ENCODE measurements around the gene FAM193A. TPM values are rescaled to one million over a fixed set of nuclear protein-coding genes. Genes with fewer than 3 reads are reported as not detected.
"Not testable (repeated sequence)": the region's sequence is repeated elsewhere in the genome, so short reads cannot be mapped to it uniquely, and the experiment has no call there.

Gene FAM193A
- total RNA-seq, 4 donors from 2014 or later, result 16.7 to 18.9 (median 18.0) TPM

DNA sequence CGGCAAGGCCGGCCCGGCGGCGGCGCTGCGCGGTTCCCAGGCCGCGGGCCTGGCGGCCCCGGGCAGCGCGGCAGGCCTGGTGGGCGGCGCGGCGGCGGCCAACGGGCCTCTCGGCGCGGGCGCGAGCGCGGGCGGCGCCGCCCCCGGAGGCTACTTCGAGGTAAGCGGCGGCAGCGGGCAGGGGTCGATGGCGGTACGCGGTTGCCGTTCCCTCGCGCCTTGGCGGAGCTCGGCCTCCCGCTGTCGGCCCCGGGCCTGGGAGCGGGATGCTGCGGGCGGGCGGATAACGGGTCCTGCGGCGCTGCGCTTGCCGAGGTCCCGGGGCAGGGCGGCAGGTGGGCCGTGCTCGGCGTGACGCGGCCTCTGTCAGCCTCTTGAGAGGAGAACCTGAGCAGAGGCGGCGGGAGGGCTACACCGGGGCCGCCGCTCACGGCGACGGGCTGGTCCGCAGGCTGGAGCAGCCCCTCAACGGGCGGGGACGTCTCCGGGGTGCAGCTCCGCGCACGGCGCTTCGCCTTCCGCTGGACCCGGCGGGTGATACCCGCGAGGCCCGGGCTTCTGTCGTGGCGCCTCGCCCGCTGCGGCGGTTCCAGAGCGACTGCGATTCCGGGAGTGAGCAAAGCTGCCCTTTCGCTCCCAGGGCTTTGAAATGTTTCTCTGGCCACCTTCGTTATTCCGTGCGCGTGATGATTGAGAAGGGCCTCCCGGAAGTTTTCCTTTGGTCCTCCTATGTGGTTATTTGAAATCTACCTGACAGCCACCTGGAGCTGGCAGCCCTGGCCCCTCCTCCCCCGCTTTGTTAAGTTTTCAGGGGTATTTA, 774 bp downstream of the FAM193A start:
- intact Hi-C loops (cut with DNase I; ENCODE audit: low total_unique reads) (loop anchor here (1.0 to 10.0 kb wide), 5 partner anchors 60 to 328 kb away; partner anchors contain the start of genes CFAP99 and ZFYVE28), in situ Hi-C loops (cut with MboI; ENCODE audit: low sequenced_read_pairs in 4 of 4) (no loop called here)
- Histone ChIP-seq H3K4me3 (peak overlapping the region; percentile 67 to 99 (median 78)), H3K27ac (peak overlapping the region; percentile 87 to 96 (median 90)), H3K9me3 (no peaks in the 10 kb centered on the region), H3K27me3 (no peaks in the 10 kb centered on the region), H3K4me1 (peaks cover 25 to 34% of the 10 kb centered on the region in 2 donors), H3K36me3 (no peaks in the 10 kb centered on the region)
- TF ChIP-seq POLR2A (IDR thresholded peaks at IDR 0.05), result peak; percentile 43 to 60
- TF ChIP-seq, protein P1, sequence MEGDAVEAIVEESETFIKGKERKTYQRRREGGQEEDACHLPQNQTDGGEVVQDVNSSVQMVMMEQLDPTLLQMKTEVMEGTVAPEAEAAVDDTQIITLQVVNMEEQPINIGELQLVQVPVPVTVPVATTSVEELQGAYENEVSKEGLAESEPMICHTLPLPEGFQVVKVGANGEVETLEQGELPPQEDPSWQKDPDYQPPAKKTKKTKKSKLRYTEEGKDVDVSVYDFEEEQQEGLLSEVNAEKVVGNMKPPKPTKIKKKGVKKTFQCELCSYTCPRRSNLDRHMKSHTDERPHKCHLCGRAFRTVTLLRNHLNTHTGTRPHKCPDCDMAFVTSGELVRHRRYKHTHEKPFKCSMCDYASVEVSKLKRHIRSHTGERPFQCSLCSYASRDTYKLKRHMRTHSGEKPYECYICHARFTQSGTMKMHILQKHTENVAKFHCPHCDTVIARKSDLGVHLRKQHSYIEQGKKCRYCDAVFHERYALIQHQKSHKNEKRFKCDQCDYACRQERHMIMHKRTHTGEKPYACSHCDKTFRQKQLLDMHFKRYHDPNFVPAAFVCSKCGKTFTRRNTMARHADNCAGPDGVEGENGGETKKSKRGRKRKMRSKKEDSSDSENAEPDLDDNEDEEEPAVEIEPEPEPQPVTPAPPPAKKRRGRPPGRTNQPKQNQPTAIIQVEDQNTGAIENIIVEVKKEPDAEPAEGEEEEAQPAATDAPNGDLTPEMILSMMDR (IDR thresholded peaks at IDR 0.05 in 4 of 5, conservative IDR thresholded peaks at IDR 0.05 in 1 of 5), result no peak
- ATAC-seq (peak; percentile 47 to 48), DNase-seq (peak; percentile 14 to 46)

- H3K27me3 ChIP-seq; H3K9me3 ChIP-seq; H3K27ac ChIP-seq; DNase-seq; intact Hi-C loops (cut with DNase I; ENCODE audit: low total_unique reads); H3K36me3 ChIP-seq; ATAC-seq; in situ Hi-C loops (cut with MboI; ENCODE audit: low sequenced_read_pairs in 4 of 4); H3K4me3 ChIP-seq: not testable (repeated sequence)
- peaks cover 10 to 25% of the 10 kb centered on the region in 2 donors for H3K4me1 ChIP-seq
Measured at GRCh38 chr4:2543580-2544191, 7.2 kb downstream of the FAM193A start.

DNA sequence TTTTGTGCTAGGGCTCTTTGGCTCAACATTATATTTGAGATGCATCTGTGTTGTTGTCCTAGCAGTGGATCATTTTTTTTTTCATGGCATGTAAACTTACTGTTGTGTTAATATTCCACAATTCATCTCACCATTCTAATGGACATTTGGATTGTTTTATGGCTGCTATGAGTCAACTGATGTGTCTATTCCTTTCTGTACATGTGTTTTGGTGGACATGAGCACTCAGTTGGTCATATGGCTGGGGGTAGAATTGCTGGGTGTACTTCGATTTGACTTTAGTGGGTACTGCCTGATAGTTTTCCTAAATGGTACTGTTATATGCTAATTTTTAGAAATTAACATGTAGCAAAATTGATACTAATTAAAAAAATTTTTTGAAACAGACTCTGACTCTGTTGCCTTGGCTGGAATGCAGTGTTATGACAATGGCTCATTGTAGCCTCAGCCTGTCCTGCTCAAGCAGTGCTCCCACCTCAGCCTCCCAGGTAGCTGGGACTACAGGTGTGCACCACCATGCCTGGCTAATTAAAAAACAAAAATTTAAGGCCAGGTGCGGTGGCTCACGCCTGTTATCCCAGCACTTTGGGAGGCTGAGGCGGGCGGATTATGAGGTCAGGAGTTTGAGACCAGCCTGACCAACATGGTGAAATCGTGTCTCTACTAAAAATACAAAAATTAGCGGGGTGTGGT, 9.0 kb downstream of the FAM193A start:
- Histone ChIP-seq H3K4me3 (no peak overlapping the region), H3K27me3 (no peaks in the 10 kb centered on the region), H3K4me1 (peaks cover 0 to 7% of the 10 kb centered on the region in 2 donors), H3K36me3 (no peaks in the 10 kb centered on the region), H3K9me3 (no peaks in the 10 kb centered on the region), H3K27ac (no peak overlapping the region)
- TF ChIP-seq POLR2A (IDR thresholded peaks at IDR 0.05), result no peak
- TF ChIP-seq, protein P1 (IDR thresholded peaks at IDR 0.05 in 4 of 5, conservative IDR thresholded peaks at IDR 0.05 in 1 of 5), result no peak
- intact Hi-C loops (cut with DNase I; ENCODE audit: low total_unique reads), result no loop called here
- no peak for ATAC-seq
- in situ Hi-C loops (cut with MboI; ENCODE audit: low sequenced_read_pairs in 4 of 4), result no loop called here
- no peak for DNase-seq

DNA sequence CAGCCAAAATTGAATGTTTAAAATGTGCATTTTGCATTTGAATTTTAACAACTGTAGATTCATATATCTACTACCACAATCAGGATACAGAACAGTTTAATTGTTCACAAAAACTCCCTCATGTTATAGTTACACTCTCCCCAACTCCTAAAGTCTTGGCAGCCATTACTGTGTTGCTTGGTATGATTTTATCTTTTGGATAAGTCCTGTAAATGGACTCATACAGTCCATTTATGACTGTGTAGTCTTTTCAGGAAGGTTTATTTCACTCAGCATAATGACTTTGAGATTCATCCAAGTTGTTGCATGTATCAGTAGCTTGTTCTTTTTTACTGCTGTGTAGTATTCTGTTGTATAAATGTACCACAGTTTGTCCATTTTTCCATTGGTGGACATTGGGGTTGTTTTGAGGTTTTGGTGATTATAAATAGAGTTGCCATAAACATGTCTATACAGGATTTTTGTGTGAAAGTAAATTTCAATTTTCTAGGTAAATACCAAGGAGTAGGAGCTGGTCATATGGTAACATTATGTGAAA, 9.9 kb downstream of the FAM193A start:
- no peak for ATAC-seq
- Histone ChIP-seq H3K27me3 (no peaks in the 10 kb centered on the region), H3K4me1 (peaks cover 0 to 7% of the 10 kb centered on the region in 2 donors), H3K4me3 (no peak overlapping the region), H3K36me3 (no peaks in the 10 kb centered on the region), H3K9me3 (no peaks in the 10 kb centered on the region), H3K27ac (no peak overlapping the region)
- intact Hi-C loops (cut with DNase I; ENCODE audit: low total_unique reads) (no loop called here), in situ Hi-C loops (cut with MboI; ENCODE audit: low sequenced_read_pairs in 4 of 4) (no loop called here)
- TF ChIP-seq, protein P1 (IDR thresholded peaks at IDR 0.05 in 4 of 5, conservative IDR thresholded peaks at IDR 0.05 in 1 of 5), result no peak
- TF ChIP-seq POLR2A (IDR thresholded peaks at IDR 0.05), result no peak
- no peak for DNase-seq

DNA sequence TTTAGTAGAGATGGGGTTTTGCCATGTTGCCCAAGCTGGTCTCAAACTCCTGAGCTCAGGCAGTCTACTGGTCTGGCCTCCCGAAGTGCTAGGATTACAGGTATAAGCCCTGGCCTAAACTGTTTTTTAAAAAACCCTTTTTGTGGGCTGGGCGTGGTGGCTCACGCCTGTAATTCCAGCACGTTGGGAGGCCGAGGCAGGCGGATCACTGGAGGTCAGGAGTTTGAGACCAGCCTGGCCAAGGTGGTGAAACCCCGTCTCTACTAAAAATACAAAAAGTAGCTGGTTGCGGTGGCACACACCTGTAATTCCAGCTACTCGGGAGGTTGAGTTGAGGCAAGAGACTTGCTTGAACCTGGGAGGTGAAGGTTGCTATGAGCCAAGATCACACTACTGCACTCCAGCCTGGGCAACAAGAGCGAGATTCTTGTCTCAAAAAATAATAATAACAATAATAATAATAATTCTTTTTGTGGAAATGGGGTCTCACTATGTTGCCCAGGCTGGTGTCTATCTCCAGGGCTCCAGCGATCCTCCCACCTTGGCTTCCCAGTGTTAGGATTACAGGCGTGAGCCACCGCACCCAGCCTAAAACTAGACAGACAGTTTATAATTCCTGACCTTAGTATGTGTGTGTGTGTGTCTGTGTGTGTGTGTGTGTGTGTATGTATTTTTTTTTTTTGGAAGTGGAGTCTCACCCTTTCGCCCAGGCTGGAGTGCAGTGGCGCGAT, 10.7 kb downstream of the FAM193A start:
- intact Hi-C loops (cut with DNase I; ENCODE audit: low total_unique reads); H3K4me1 ChIP-seq; H3K4me3 ChIP-seq; H3K36me3 ChIP-seq; DNase-seq; H3K27ac ChIP-seq; H3K9me3 ChIP-seq; in situ Hi-C loops (cut with MboI; ENCODE audit: low sequenced_read_pairs in 4 of 4); ATAC-seq; H3K27me3 ChIP-seq: not testable (repeated sequence)

Measured in gastrocnemius medialis (tissue), 4 donors.